Stimulated activated CD4-positive, alpha-beta T cell treated with anti-CD3 and anti-CD28 coated beads, Interleukin-2, amount 100 ng/mL, for 24 hours (primary cell): ENCODE data around the gene ZCCHC8.
"Not testable (repeated sequence)": the region's sequence is repeated elsewhere in the genome, so short reads cannot be mapped to it uniquely, and the experiment has no call there.

Experiments
- DNase-seq, 2 donors: peaks; one replicate each; pipeline ENCODE4 v3.0.0-alpha.2; 2020

ZCCHC8 gene

DNA sequence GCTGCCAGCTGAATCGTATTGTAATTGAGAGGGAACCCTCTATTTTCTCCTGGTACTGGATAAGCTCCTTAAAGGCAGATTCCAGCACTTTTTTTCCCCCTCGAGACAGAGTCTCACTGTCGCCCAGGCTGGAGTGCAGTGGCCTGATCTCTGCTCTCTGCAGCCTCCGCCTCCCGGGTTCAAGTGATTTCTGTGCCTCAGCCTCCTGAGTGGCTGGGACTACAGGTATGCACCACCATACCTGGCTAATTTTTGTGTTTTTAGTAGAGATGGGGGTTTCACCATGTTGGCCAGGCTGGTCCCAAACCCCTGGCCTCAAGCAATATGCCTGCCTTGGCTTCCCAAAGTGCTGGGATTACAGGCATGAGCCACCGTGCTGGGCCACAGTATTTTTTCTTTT is 30.9 kb downstream of the ZCCHC8 start:
- not testable (repeated sequence) for DNase-seq

DNA sequence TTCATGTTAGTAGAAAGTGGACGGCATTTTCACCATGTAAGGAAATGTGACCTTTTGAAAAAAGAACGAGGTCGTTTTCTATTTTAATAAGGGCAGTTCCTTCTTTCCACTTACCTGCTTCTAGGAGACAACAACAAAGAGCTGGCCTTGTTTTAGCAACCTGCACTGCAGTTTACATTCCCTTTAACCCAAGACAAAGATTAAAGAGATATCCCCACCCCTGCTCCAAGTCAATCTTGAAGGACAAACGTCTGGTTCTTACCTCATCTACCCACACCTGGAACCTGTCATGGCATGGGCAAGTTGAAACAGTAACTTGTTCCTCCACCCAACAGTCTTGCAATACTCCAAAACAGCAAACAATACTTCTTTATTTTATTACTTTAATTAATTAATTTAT is 32.7 kb downstream of the ZCCHC8 start:
- DNase-seq, result no peak

DNA sequence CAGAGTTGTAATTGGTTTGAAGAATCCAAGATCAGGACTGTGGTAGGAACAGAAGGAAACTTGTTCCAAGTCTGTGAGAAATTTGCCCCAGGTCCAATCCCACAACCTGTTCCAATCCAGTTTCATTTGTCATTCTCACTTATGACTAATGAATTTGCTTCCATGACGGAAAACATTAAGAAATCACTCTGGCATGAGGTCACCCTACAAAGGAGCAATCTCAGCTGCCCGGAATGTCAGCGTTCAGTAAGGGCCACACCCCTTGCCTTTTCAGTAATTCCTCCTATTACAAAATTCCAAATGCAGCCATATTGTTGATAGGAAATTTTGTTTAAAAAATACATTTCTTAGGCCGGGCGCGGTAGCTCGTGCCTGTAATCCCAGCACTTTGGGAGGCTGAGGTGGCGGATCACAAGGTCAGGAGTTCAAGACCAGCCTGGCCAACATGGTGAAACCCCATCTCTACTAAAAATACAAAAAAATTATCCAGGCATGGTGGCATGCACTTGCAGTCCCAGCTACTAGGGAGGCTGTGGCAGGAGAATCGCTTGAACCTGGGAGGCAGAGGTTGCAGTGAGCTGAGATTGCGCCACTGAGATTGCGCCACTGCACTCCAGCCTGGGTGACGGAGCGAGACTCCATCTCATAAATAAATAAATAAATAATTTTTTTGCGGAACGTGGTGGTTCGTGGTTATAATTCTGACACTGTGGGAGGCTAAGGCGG is 36.3 kb downstream of the ZCCHC8 start:
- DNase-seq, result not testable (repeated sequence)

DNA sequence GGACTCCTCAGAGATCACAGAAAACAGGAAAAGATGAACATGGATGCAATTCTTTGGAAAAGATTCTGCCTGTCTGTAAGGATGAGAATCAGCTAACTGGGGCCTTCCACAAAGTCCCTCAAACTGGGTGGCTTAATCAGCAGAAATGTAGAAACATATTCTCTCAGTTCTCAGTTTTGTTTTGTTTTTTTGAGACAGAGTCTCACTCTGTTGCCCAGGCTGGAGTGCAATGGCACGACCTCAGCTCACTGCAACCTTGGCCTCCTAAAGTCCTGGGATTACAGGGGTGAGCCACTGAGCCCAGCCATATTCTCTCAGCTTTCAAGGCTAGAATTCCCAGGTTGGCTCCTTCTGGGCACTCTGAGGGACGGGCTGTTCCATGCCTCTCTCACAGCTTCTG is 40.1 kb downstream of the ZCCHC8 start:
- no peak for DNase-seq

DNA sequence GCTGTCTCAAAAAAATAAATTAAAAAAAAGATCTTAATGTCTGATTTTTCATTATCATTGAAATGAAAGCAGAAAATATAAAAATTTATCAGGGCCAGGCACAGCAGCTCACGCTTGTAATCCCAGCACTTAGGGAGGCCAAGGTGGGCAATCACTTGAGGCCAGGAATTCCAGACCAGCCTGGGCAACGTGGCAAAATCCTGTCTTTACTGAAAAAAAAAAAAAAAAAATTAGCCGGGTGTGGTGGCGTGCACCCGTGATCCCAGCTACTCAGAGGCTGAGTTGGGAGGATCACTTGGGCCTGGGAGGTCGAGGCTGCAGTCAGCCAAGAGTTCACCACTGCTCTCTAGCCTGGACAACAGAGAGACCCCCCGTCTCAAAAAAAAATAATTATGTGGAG is 40.7 kb downstream of the ZCCHC8 start:
- no peak for DNase-seq

DNA sequence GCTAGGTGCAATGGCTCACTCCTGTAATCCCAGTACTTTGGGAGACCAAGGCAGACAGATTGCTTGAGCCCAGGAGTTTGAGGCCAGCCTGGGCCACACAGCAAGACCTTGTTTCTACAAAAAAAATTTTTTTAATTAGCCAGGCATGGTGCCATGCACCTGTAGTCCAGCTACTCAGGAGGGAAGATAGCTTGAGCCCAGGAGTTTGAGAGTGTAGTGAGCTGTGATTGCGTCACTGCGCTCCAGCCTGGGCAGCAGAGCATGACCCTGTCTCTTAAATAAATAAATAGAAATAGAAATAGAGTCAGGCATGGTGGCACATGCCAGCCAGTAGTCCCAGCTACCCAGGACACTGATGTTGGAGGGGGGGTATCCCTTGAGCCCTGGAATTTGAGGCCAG is 41.5 kb downstream of the ZCCHC8 start:
- no peak for DNase-seq

DNA sequence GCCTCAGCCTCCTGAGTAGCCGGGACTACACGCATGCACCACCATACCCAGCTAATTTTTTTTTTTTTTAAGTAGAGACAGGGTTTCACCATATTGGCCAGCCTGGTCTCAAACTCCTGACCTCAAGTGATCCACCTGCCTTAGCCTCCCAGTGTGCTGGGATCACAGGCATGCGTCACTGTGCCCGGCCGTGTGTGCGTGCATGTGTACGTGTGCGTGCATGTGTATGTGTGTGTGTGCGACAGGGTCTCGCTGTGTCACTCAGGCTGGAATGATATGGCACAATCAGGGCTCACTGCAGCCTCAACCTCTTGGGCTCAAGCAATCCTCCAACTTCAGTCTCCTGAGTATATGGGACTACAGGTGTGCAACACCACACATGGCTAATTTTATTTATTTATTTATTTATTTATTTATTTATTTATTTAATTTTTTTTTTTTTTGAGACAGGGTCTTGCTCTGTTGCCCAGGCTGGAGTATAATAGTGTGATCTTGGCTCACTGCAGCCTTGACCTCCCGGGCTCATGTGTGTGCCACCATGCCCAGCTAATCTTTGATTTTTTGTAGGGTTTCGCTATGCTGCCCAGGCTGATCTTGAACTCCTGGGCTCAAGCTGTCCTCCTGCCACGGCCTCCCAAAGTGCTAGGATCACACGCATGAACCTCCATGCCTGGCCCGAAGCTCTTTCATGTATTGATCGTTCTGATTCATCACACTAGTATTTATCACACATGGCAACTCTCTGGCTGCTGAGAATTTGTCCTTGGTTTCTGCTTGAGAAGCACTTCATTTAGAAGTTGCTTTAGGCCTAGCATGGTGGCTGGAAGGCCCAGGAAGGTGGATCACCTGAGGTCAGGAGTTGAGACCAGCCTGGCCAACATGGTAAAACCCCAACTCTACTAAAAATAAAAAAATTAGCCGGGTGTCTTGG is 42.4 kb downstream of the ZCCHC8 start:
- no peak for DNase-seq

DNA sequence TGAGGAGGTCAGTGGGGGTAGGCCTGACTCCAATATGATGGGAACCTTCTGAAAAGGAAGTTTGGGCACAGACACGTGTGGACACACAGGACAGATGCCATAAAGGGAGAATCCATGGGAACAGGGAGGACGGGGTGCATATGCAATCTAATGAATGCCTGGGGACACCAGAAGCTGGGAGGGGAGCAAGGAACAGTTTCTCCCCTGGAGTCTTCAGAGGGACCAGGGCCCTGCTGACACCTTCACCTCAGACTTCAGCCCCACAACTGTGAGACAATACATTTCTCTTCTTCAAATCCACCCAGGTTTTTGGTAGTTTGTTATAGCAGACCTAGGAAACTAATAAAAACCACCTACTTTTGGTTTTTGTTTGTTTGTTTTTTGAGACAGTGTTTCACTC is 43.1 kb downstream of the ZCCHC8 start:
- DNase-seq, result no peak

DNA sequence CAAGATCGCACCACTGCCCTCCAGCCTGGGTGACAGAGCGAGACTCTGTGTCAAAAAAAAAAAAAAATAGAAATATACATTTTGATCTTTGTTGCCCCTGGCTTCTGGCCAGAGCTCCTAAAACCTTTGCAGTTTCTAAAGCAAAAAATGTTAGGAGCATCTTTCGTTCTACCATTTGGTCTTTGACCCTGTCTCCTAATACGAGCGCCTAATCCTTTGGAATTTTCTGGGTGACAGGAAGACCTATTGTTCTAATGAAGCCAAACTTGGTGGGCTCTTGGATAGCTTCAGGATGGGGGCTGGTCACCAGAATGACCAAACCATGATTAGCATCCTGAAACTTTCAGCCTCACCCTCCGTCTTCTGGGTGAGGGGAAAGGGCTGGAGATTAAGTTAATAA is 46.0 kb downstream of the ZCCHC8 start:
- DNase-seq, result no peak

DNA sequence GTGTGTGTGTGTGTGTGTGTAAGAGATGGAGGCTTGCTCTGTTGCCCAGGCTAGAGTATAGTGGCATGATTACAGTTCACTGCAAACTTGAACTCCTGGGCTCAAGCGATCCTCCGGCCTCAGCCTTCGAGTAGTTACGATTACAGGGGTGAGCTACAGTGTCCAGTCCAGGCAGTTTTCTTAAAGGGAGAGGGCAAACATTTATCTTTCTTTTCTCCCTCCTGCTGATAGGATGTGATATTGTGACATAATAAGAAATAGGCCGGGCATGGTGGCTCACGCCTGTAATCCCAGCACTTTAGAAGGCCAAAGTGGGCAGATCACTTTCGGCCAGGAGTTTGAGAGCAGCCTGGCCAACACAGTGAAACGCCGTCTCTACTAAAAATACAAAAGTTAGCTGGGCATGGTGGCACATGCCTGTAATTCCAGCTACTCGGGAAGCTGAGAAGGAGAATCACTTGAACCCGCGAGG is 46.4 kb downstream of the ZCCHC8 start:
- no peak for DNase-seq

DNA sequence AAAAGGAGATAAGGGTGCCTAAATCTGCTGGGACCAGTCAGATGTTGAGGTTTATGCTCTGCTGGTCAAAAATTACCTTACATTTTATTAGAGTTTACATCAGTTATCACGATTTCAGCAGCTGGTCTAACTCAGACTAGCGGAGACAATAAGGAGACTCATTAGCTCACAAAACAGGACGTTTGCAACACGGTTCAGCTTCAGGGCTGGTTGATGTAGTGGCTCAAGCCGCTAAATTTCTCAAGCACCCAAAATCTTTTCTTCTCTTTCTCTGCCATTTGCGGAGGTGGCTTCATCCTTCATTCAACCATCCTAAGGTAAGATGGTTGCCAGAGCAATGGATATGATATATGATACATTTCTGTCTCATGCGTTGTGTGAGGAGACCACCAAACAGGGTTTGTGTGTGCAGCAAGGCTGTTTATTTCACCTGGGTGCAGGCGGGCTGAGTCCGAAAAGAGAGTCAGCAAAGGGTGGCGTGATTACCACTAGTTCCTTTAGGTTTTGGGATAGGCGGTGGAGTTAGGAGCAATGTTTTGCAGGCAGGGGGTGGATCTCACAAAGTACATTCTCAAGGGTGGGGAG is 47.9 kb downstream of the ZCCHC8 start:
- no peak for DNase-seq

DNA sequence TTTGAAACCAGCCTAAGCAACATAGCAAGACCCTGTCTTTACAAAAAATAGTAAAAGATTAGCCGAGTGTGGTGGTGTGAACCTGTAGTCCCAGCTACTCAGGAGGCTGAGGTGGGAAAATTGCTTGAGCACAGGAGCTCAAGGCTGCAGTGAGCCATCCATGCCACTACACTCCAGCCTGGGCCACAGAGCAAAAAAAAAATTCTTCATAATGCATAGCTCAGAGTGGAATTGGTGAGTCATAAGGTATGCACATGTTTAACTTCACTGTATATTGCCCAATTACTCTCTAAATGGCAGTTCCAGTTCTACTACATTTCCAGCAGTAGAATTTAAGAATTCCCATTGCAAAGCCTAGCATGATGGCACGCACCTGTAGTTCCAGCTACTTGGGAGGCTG is 51.4 kb downstream of the ZCCHC8 start:
- DNase-seq, result peak in 1 of 2 donors; percentile 16

DNA sequence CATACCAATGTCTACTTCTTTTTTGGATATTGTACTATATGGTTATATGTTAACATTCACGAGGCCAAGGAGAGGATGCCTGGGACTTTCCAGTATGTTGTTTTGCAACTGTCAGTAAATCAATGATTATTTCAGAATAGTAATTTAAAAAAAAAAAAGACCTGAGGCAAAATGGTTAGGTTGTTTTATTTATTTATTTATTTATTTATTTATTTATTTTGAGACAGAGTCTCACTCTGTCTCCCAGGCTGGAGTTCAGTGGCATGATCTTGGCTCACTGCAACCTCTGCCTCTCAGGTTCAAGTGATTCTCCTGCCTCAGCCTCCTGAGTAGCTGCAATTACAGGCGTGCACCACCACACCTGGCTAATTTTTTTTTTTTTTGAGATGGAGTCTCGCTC is 52.9 kb downstream of the ZCCHC8 start:
- DNase-seq, result not testable (repeated sequence)

DNA sequence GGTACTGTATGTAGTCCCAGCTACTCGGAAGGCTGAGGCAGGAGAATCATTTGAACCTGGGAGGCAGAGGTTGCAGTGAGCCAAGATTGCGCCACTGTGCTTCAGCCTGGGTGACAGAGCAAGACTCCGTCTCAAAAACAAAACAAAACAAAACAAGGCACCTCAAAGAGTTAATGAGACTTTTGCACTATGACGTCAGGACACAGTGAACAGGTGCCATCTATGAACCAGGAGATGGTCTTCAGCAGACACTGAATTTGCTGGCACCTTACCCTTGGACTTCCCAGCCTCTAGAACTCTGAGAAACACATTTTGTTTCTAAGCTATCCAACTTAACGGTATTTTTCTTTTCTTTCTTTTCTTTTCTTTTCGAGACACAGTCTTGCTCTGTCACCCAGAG is 54.3 kb downstream of the ZCCHC8 start:
- not testable (repeated sequence) for DNase-seq

DNA sequence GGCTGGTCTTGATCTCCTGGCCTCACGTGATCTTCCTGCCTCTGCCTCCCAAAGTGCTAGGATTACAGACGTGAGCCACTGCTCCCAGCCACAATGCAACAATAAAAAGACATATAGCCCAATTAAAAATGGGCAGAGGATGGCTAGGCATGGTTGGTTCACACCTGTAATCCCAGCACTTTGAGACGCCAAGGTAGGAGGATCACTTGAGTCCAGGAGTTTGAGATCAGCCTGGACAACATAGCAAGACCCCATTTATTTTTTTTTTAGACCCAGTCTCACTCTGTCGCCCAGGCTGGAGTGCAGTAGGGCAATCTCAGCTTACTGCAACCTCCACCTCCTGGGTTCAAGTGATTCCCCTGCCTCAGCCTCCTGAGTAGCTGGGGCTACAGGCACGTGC is 56.7 kb downstream of the ZCCHC8 start:
- DNase-seq, result not testable (repeated sequence)

DNA sequence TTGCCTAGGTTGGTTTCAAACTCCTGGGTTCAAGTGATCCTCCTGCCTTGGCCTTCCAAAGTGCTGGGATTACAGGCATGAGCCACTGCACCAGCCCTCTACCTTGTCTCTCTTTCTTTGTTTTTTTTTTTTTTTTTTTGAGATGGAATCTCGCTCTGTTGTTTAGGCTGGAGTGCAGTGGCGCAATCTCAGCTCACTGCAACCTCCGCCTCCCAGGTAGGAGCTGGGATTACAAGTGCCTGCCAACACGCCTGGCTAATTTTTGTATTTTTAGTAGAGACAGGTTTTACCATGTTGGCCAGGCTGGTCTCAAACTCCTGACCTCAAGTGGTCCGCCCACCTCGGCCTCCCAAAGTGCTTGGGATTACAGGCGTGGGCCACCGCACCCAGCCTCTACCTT is 61.9 kb downstream of the ZCCHC8 start:
- DNase-seq, result not testable (repeated sequence)

DNA sequence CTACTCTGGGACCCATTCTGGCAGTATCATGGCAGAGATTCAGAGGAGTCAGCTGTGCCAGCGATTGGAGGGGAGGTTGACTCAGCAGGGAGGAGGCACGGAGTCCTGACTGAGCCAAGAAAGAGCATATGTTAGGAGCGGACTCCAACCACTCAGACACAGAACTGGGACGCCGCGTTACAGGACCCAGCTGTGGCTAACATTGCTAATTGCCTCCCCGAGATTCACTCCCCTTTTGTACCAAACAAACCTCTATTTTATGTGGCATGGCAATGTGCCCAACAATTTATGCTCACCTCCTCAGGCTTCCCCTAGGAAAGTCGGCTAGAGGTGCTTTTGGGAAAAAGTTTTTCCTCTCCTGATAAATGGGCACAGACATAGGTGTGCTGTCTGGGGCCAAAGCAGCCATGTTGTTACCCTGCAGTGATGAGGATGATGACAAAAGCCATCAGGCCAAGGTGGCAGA is 63.0 kb downstream of the ZCCHC8 start:
- no peak for DNase-seq

DNA sequence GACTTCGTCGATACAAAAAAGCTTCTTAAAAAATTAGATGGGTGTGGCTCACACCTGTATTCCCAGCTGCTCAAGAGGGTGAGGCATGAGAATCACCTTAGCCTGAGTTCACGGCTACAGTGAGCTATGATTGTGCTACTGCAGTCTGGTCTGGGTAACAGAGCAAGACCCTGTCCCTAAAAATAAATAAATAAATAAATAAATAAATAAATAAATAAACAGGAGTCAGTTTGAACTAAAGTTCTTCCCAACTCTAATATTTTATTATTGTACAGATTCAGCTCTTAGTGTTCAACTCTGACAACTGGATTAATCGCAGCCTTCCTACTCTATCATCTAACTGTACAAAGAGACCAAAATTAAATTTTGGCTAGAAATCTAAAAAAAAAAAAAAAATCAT is 65.5 kb downstream of the ZCCHC8 start:
- DNase-seq, result no peak

DNA sequence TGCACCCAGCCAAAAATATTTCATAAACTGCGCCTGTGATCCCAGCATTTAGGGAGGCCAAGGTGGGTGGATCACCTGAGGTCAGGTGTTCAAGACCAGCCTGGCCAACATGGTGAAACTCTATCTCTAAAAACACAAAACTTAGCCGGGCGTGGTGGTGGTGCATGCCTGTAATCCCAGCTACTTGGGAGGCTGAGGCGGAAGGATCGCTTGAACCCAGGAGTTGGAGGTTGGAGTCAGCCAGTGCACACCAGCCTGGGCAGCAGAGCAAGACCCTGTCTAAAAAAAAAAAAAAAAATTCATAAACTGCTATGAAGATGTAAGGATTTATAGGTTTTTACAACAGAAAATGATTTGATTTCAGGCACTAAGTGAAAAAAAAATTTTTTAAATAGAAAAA is 71.7 kb downstream of the ZCCHC8 start:
- not testable (repeated sequence) for DNase-seq

DNA sequence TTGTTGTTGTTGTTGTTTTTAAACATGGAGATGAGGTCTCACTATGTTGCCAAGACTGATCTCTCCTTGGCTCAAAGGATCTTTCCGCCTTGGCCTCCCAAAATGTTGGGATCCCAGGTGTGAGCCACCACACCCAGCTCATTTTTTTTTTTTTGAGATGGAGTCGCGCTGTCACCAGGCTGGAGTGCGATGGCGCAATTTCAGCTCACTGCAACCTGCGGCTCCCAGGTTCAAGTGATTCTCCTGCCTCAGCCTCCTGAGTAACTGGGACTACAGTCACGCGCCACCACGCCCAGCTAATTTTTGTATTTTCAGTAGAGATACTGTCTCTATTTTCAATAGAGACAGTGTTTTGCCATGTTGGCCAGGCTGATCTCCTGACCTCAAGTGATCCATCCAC is 73.3 kb downstream of the ZCCHC8 start:
- DNase-seq, result no peak

DNA sequence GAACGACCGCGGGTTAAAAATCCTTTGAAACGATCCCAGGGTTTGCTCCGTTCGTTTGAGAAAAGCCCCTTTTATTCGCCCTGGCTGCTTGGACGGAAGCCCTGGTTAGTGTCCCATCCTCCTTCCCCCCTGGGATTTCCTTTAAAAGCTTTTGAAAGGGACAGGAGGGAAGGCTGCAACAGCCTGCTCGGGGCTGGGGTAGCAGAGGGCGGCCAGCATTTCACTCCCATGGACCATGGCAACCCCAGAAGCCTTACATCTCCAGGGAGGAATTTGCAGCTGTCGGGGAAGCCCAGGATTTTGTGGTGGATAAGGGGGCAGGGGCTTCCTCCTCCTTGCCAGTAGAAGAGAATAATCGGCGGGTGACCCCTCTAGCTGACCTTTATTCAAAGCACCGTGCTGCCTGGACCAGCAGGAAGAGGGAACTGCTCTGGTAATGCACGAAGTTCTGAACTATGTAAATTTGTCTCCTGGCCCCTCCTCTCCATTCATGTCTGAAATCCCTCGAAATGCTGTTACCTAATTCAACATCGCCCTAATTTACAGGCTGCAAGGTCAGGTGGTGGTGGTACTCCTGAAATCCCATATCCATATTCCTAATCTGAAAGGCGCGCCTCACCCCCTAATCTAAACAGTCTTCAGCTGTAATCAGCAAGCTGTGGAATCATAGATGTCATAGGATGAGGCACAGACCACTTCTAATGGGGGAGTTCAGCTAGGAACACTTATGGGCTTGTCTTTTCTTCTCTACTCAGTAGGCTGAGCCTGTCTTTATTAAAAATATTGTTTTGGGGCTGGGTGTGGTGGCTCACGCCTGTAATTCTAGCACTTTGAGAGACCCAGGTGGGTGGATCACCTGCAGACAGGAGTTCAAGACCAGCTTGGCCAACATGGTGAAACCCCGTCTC is 77.2 kb downstream of the ZCCHC8 start:
- DNase-seq, result no peak

DNA sequence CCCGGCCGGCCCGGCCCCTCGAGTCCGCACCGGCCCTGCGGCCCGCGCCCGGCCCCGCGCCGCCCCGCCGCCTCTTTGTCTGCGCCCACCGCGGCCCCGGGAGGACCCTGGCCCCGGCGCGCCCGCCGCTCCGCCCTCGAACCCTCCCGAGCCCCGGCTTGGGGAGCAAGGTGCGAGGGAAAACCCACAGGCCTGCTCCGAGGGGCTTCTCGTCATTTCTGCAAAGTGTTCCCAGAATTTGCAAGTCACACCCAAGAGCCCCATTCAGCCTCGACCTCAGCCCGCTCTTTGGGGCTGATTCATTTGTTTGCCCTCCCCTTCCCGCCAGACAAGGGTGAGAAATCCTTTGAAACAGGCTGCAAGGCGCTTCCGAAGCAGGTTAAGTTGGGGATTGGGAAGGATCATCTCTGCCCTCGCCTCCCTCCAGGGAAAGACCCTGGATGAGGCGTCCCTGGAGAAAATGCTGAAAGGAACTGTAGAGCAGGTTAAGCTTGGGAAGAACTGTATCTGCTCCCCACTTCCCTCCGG is 77.9 kb downstream of the ZCCHC8 start:
- peak; percentile 52 to 60 for DNase-seq
